ENCODE measurements around the gene GTF3C5.
"Not testable (repeated sequence)": the region's sequence is repeated elsewhere in the genome, so short reads cannot be mapped to it uniquely, and the experiment has no call there.

The GTF3C5 gene

GRCh38 chr9:133094351-133094750 lies 63.6 kb downstream of the GTF3C5 start:
- DNase-seq (ENCODE audit: low spot score): not testable (repeated sequence)

GRCh38 chr9:133094842-133095393 lies 64.1 kb downstream of the GTF3C5 start:
- DNase-seq (ENCODE audit: low spot score): no peak

- DNase-seq (ENCODE audit: low spot score): no peak
These were observed 67.4 kb downstream of the GTF3C5 start for GRCh38 chr9:133098104-133098754.

GRCh38 chr9:133098871-133099270 lies 68.1 kb downstream of the GTF3C5 start:
- DNase-seq (ENCODE audit: low spot score): no peak

- no peak for DNase-seq (ENCODE audit: low spot score)
These were observed 69.1 kb downstream of the GTF3C5 start for GRCh38 chr9:133099726-133100505.

GRCh38 chr9:133100506-133101355 lies 69.9 kb downstream of the GTF3C5 start:
- DNase-seq (ENCODE audit: low spot score): no peak

GRCh38 chr9:133101356-133102189 lies 70.8 kb downstream of the GTF3C5 start:
- no peak for DNase-seq (ENCODE audit: low spot score)

- DNase-seq (ENCODE audit: low spot score): no peak
These were observed 71.6 kb downstream of the GTF3C5 start for GRCh38 chr9:133102190-133103021.

- DNase-seq (ENCODE audit: low spot score): peak; percentile 53
These were observed 72.6 kb downstream of the GTF3C5 start for GRCh38 chr9:133103183-133103986.

- no peak for DNase-seq (ENCODE audit: low spot score)
These were observed 73.2 kb downstream of the GTF3C5 start for GRCh38 chr9:133103987-133104505.

GRCh38 chr9:133104718-133105460 lies 74.1 kb downstream of the GTF3C5 start:
- DNase-seq (ENCODE audit: low spot score): no peak

GRCh38 chr9:133105461-133105770 lies 74.6 kb downstream of the GTF3C5 start:
- DNase-seq (ENCODE audit: low spot score): no peak

GRCh38 chr9:133106511-133107244 lies 75.9 kb downstream of the GTF3C5 start:
- DNase-seq (ENCODE audit: low spot score): no peak

GRCh38 chr9:133107245-133107722 lies 76.5 kb downstream of the GTF3C5 start:
- DNase-seq (ENCODE audit: low spot score): no peak
